ENCODE results near the gene MTA1.

DNA sequence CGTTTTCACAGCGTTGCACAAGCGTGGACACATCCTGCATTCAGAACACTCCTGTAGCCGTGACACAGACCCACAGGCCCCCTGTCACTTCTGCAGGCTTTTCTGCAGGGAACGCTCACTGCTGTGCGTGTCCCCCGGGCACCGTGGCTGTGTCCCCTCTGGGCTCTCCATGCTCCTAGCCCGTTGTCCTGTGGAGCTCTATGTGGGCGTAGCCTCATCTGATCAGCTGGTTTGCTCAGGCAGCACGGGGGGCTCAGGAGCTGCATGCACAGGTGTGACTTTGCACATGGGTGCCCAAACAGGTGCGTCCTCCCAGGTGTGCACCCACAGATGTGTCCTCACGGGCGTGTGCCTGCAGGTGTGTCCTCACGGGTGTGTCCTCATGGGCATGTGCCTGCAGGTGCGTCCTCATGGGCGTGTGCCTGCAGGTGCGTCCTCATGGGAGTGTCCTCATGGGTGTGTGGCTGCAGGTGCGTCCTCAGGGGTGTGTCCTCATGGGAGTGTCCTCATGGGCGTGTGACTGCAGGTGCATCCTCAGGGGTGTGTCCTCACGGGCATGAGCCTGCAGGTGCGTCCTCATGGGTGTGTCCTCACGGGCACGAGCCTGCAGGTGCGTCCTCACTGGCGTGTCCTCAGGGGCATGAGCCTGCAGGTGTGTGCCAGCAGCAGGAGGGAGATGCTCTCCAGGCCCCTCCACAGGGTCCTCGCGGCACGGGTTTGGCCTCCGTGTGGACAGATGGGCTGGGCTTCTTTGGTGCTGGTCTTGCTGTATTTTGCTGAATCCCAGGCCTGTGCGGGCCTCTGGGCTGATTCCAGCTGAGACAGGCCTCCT, 17.5 kb downstream of the MTA1 start:
- TF ChIP-seq, protein P1, sequence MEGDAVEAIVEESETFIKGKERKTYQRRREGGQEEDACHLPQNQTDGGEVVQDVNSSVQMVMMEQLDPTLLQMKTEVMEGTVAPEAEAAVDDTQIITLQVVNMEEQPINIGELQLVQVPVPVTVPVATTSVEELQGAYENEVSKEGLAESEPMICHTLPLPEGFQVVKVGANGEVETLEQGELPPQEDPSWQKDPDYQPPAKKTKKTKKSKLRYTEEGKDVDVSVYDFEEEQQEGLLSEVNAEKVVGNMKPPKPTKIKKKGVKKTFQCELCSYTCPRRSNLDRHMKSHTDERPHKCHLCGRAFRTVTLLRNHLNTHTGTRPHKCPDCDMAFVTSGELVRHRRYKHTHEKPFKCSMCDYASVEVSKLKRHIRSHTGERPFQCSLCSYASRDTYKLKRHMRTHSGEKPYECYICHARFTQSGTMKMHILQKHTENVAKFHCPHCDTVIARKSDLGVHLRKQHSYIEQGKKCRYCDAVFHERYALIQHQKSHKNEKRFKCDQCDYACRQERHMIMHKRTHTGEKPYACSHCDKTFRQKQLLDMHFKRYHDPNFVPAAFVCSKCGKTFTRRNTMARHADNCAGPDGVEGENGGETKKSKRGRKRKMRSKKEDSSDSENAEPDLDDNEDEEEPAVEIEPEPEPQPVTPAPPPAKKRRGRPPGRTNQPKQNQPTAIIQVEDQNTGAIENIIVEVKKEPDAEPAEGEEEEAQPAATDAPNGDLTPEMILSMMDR (IDR thresholded peaks at IDR 0.05): no peak
- TF ChIP-seq POLR2AphosphoS5 (IDR thresholded peaks at IDR 0.05) (no peak), EP300 (IDR thresholded peaks at IDR 0.05) (no peak), POLR2A (IDR thresholded peaks at IDR 0.05) (no peak)

Measured in upper lobe of left lung (tissue), 4 donors.